Measurements from ENCODE around the gene PTGER4.

DNA sequence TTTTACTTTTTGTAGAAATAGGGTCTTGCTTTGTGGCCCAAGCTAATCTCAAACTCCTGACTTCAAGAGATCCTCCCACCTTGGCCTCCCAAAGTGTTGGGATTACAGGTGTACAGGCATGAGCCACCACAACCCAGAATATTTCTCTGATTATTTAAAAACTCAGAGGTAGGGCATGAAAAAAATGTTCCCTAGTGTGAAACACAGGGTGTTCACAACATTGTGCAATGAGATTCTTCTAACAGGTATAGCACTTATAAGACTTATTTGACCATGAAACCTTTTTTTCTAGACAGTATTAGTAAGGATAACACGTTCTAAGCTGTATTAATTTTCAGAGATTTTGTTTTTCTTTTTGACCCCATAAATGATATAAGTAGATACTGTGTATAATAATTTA lies 13.1 kb upstream of the PTGER4 start:
- TF ChIP-seq, protein P1, sequence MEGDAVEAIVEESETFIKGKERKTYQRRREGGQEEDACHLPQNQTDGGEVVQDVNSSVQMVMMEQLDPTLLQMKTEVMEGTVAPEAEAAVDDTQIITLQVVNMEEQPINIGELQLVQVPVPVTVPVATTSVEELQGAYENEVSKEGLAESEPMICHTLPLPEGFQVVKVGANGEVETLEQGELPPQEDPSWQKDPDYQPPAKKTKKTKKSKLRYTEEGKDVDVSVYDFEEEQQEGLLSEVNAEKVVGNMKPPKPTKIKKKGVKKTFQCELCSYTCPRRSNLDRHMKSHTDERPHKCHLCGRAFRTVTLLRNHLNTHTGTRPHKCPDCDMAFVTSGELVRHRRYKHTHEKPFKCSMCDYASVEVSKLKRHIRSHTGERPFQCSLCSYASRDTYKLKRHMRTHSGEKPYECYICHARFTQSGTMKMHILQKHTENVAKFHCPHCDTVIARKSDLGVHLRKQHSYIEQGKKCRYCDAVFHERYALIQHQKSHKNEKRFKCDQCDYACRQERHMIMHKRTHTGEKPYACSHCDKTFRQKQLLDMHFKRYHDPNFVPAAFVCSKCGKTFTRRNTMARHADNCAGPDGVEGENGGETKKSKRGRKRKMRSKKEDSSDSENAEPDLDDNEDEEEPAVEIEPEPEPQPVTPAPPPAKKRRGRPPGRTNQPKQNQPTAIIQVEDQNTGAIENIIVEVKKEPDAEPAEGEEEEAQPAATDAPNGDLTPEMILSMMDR (IDR thresholded peaks at IDR 0.05) = no peak
- no peak for TF ChIP-seq POLR2A (IDR thresholded peaks at IDR 0.05)
